ENCODE results near the gene BTBD19. TPM values are rescaled to one million over a fixed set of nuclear protein-coding genes. Genes with fewer than 3 reads are reported as not detected.

BTBD19 gene
- total and polyA plus RNA-seq, 2 donors (not counting 1 experiment from before 2014, with no cell fraction given): 5.0 to 8.7 TPM

- H3K27me3 ChIP-seq (ENCODE audit: control insufficient read depth, insufficient read depth, low read length): no peaks in the 10 kb centered on the region
- no peaks in the 10 kb centered on the region for H4K20me1 ChIP-seq (ENCODE audit: control insufficient read depth, extremely low read depth, insufficient read depth, low read length)
- no peak overlapping the region for H3K4me3 ChIP-seq (replicated peaks in 1 of 4; ENCODE audit: control extremely low read depth in 1 of 4, insufficient read depth in 1 of 4, low read depth in 3 of 4, low read length in 4 of 4)
- no peaks in the 10 kb centered on the region for H3K9me3 ChIP-seq (ENCODE audit: control insufficient read depth, insufficient read depth, low read depth, low read length)
- H3K4me2 ChIP-seq (ENCODE audit: extremely low read depth, insufficient read depth, low read length): no peak overlapping the region
- H2AFZ ChIP-seq (ENCODE audit: low read length): no peak overlapping the region
- no peaks in the 10 kb centered on the region for H3K4me1 ChIP-seq (ENCODE audit: control insufficient read depth, extremely low read depth, insufficient read depth, low read length)
- TF ChIP-seq EZH2 (IDR thresholded peaks at IDR 0.05; ENCODE audit: low read length, missing control alignments) (no peak), CTCF (conservative IDR thresholded peaks at IDR 0.05 in 1 of 2, IDR thresholded peaks at IDR 0.05 in 1 of 2; ENCODE audit: low read depth in 1 of 2, low read length in 2 of 2) (no peak)
- no peak for DNase-seq (ENCODE audit: low read depth in 2 of 2)
- no peaks in the 10 kb centered on the region for H3K79me2 ChIP-seq (ENCODE audit: control insufficient read depth, insufficient read depth, low read length)
- H3K9ac ChIP-seq (ENCODE audit: insufficient read depth, low read length): no peak overlapping the region
- H3K36me3 ChIP-seq (ENCODE audit: control insufficient read depth, insufficient read depth, low read length): no peaks in the 10 kb centered on the region
- H3K27ac ChIP-seq (ENCODE audit: insufficient read depth, low read length): no peak overlapping the region
Measured at GRCh38 chr1:44851308-44851707, 43.0 kb downstream of the BTBD19 start.

- H3K27ac ChIP-seq (ENCODE audit: insufficient read depth, low read length): no peak overlapping the region
- TF ChIP-seq CTCF (conservative IDR thresholded peaks at IDR 0.05 in 1 of 2, IDR thresholded peaks at IDR 0.05 in 1 of 2; ENCODE audit: low read depth in 1 of 2, low read length in 2 of 2) (no peak), EZH2 (IDR thresholded peaks at IDR 0.05; ENCODE audit: low read length, missing control alignments) (no peak)
- H3K79me2 ChIP-seq (ENCODE audit: control insufficient read depth, insufficient read depth, low read length): no peaks in the 10 kb centered on the region
- H4K20me1 ChIP-seq (ENCODE audit: control insufficient read depth, extremely low read depth, insufficient read depth, low read length): no peaks in the 10 kb centered on the region
- H3K27me3 ChIP-seq (ENCODE audit: control insufficient read depth, insufficient read depth, low read length): no peaks in the 10 kb centered on the region
- H3K4me1 ChIP-seq (ENCODE audit: control insufficient read depth, extremely low read depth, insufficient read depth, low read length): no peaks in the 10 kb centered on the region
- no peak overlapping the region for H3K4me3 ChIP-seq (replicated peaks in 1 of 4; ENCODE audit: control extremely low read depth in 1 of 4, insufficient read depth in 1 of 4, low read depth in 3 of 4, low read length in 4 of 4)
- H3K4me2 ChIP-seq (ENCODE audit: extremely low read depth, insufficient read depth, low read length): no peak overlapping the region
- no peak overlapping the region for H2AFZ ChIP-seq (ENCODE audit: low read length)
- no peak for DNase-seq (ENCODE audit: low read depth in 2 of 2)
- H3K9ac ChIP-seq (ENCODE audit: insufficient read depth, low read length): no peak overlapping the region
- H3K9me3 ChIP-seq (ENCODE audit: control insufficient read depth, insufficient read depth, low read depth, low read length): no peaks in the 10 kb centered on the region
- H3K36me3 ChIP-seq (ENCODE audit: control insufficient read depth, insufficient read depth, low read length): peaks cover 2% of the 10 kb centered on the region
Measured at GRCh38 chr1:44853201-44853600, 44.9 kb downstream of the BTBD19 start.

GRCh38 chr1:44854970-44855369, 46.6 kb downstream of the BTBD19 start:
- Histone ChIP-seq H4K20me1 (ENCODE audit: control insufficient read depth, extremely low read depth, insufficient read depth, low read length) (no peaks in the 10 kb centered on the region), H3K36me3 (ENCODE audit: control insufficient read depth, insufficient read depth, low read length) (peaks cover 2% of the 10 kb centered on the region), H3K9me3 (ENCODE audit: control insufficient read depth, insufficient read depth, low read depth, low read length) (no peaks in the 10 kb centered on the region), H3K9ac (ENCODE audit: insufficient read depth, low read length) (no peak overlapping the region), H3K27ac (ENCODE audit: insufficient read depth, low read length) (no peak overlapping the region), H3K4me3 (replicated peaks in 1 of 4; ENCODE audit: control extremely low read depth in 1 of 4, insufficient read depth in 1 of 4, low read depth in 3 of 4, low read length in 4 of 4) (no peak overlapping the region), H2AFZ (ENCODE audit: low read length) (no peak overlapping the region), H3K4me2 (ENCODE audit: extremely low read depth, insufficient read depth, low read length) (no peak overlapping the region), H3K27me3 (ENCODE audit: control insufficient read depth, insufficient read depth, low read length) (no peaks in the 10 kb centered on the region), H3K79me2 (ENCODE audit: control insufficient read depth, insufficient read depth, low read length) (no peaks in the 10 kb centered on the region), H3K4me1 (ENCODE audit: control insufficient read depth, extremely low read depth, insufficient read depth, low read length) (no peaks in the 10 kb centered on the region)
- TF ChIP-seq CTCF (conservative IDR thresholded peaks at IDR 0.05 in 1 of 2, IDR thresholded peaks at IDR 0.05 in 1 of 2; ENCODE audit: low read depth in 1 of 2, low read length in 2 of 2) (no peak), EZH2 (IDR thresholded peaks at IDR 0.05; ENCODE audit: low read length, missing control alignments) (no peak)
- no peak for DNase-seq (ENCODE audit: low read depth in 2 of 2)

Measured in fibroblast of lung (primary cell).